ELR (cell line): ENCODE data around the gene OR4X2.
A peak's percentile ranks its signal among the peaks of the same experiment; 100 is the strongest.
"Not testable (repeated sequence)": the region's sequence is repeated elsewhere in the genome, so short reads cannot be mapped to it uniquely, and the experiment has no call there.

Source experiments
- DNase-seq: peaks from one replicate; pipeline ENCODE4 v3.0.0-alpha.2; 2015; ENCODE audit warnings: low read depth

OR4X2 gene

DNA sequence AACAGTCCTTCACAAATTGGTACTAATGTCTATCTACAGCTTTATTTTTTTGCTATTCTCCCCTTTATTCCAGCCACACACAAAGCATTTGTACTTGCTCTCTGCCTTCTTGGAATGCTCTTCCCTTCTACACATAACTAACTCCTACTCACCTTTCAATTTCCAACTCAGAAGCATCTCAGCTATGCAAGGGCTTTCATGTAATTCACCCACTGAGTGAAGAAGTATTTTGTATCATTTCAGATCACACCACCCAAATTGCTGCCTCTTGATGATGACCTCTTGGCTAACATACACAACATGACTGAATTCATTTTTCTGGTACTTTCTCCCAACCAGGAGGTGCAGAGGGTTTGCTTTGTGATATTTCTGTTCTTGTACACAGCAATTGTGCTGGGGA, at the start of gene OR4X2:
Gene OR4X2, plus strand, starts transcription at position 301 of the 400 bp plus-strand sequence. Its CDS starts 0 bp downstream, at position 301.
- DNase-seq = no peak

DNA sequence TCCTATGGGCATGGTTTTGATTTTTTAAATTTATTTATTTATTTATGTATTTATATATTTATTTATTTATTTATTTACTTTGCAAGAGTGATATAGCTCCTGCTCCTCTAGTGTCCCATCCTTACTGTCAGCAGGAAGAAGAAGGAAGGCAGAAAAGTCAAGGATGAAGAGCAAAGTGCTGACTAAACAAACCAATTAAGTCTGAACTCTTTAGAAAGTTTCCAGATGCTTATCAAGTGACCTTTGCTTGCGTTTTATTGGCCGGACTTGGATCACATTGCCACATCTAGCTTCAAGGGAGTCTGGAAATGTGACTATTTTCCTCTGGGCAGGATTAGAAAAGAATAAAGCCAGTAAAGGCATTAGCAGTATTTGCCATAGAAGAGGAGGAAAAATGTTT, 37.0 kb upstream of the OR4X2 start:
- DNase-seq = no peak

DNA sequence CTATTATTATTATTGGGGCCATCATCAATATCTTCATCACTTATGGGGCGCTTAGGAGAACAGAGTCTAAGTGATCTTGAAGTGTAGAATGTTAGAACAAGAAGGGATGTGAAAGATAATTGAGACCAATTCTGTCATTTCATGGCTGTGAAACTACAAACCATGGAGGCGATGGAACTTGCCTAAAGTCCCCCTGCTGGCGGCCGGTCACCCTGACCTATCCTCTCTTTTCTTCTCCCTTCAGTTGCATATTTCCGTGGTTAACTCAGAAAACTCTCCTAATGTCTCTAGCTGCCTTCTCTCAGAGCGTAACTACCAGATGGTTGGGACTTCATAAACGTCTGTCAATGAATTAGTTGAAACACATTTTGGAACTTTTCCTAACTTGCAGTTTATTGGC, 34.9 kb upstream of the OR4X2 start:
- peak; percentile 50 for DNase-seq

DNA sequence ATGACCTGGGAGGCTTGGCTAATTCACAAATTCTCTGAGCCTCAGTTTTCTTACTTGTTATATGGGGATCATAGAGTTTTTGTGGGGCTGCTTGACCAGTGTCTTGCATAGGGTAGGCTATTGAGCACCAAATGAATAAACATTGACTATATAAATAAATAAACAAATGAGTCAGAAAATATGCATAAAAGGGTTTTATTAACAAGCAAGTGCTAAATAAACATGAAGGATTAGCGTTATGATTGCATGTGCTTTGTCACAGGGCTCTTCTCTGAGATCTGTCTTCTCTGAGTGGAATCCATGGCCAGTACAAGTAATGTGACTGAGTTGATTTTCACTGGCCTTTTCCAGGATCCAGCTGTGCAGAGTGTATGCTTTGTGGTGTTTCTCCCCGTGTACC, 28.4 kb upstream of the OR4X2 start, which contains the start of gene OR4B1:
Gene OR4B1, plus strand, starts transcription at position 301 of the 400 bp plus-strand sequence. Its CDS starts 0 bp downstream, at position 301.
- DNase-seq = no peak

- DNase-seq = no peak
Observed at GRCh38 chr11:48228761-48229160, 16.1 kb upstream of the OR4X2 start.

- DNase-seq = not testable (repeated sequence)
Observed at GRCh38 chr11:48230057-48230456, 14.8 kb upstream of the OR4X2 start.

- DNase-seq = no peak
Observed at GRCh38 chr11:48237727-48238126, 7.2 kb upstream of the OR4X2 start.

DNA sequence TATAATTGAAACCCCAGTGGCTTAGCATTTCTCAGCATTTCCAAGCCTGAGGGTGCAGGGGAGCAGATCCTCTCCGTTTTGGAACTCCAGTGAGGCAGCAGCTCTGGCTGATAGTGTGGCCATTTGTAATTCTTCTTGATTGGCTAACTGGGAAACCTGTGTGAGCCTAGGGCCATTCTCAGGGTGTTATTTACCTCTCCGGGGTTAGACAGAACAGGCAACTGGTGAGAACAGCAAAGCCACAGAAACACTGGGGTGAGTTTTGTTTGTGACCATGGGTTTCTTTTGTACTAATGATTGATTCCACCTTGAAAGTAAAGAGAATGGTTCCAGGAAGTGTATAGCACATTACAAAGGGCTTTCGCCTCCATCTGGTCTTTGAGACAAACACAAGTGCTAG, 2.4 kb upstream of the OR4X2 start:
- no peak for DNase-seq

- DNase-seq = no peak
Observed at GRCh38 chr11:48248902-48249301, 4.0 kb downstream of the OR4X2 start.

GRCh38 chr11:48261600-48261999, 16.7 kb downstream of the OR4X2 start:
- no peak for DNase-seq

- no peak for DNase-seq
Observed at GRCh38 chr11:48263423-48263911, 18.6 kb downstream of the OR4X2 start, which contains the start of gene OR4X1. OR4X1 (plus strand) TSS chr11:48263861; CDS start chr11:48263861, 0 bp downstream.

DNA sequence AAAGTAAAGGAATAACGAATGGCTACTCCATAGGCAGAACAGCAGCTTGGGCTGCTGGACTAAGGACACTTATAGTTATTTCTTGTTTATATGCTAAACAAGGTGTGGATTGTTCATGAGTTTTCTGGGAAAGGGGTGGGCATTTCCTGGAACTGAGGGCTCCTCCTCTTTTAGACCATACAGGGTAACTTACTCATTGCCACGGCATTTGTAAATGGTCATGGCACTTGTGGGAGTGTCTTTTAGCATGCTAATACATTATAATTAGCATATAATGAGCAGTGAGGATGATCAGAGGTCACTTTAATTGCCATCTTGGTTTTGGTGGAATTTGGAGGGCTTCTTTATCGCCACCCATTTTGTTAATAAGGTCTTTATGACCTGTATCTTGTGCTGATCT, 25.7 kb downstream of the OR4X2 start:
- no peak for DNase-seq

DNA sequence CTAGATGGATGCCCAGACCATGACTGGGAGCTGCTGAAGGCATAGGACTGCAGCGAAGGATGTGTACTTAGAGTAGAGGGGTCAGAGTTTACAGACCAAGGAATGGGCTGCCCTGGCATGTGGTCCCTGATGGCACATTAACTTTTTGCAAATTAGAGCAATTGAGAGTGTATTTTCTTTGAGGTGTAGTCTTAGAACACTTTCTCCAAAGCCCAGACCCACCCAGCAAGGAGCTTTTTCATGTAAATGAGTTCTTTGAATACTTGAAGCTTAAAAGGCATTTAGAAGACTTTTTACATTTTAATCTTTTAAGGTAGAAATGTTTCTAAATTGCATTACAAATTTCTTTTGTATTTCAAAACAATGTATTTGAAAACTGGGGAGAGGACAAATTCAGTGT, 27.7 kb downstream of the OR4X2 start:
- DNase-seq = no peak
